PFSK-1 (cell line): Measurements from ENCODE around the gene CLDN11.

Experiments used
- FOXP2 ChIP-seq: optimal IDR thresholded peaks from 2 replicates; pipeline ENCODE3; 2011; ENCODE audit warnings: borderline replicate concordance, control low read depth, inconsistent platforms; ENCODE audit not compliant: insufficient read depth; ENCODE audit errors: extremely low read length, extremely low read depth
- POLR2AphosphoS5 ChIP-seq: IDR thresholded peaks from 2 replicates; pipeline ENCODE4 v1.6.1; 2012; ENCODE audit warnings: low read depth, mild to moderate bottlenecking, control low read depth, low read length, moderate library complexity
- REST ChIP-seq, 2 experiments: IDR thresholded peaks; 2 replicates each; pipeline versions ENCODE4 v1.6.1 to v1.8.0; 2011 to 2012; ENCODE audit warnings: low read depth in 2 of 2, low read length in 2 of 2, control low read depth in 1 of 2, inconsistent platforms in 1 of 2, mild to moderate bottlenecking in 1 of 2, moderate library complexity in 1 of 2; ENCODE audit not compliant: insufficient read depth in 1 of 2
- SIN3A ChIP-seq: IDR thresholded peaks from 2 replicates; pipeline ENCODE4 v1.6.1; 2012; ENCODE audit warnings: mild to moderate bottlenecking, low read length, moderate library complexity, borderline replicate concordance; ENCODE audit not compliant: insufficient read depth
- TAF1 ChIP-seq: IDR thresholded peaks from 2 replicates; pipeline ENCODE4 v1.6.1; 2012; ENCODE audit warnings: low read length, control low read depth, borderline replicate concordance; ENCODE audit not compliant: insufficient read depth

Gene CLDN11

GRCh38 chr3:170420307-170420821, 1.7 kb downstream of the CLDN11 start:
- TF ChIP-seq REST (IDR thresholded peaks at IDR 0.05; ENCODE audit: insufficient read depth in 1 of 2, low read depth in 2 of 2, low read length in 2 of 2) (no peak), SIN3A (no peak), TAF1 (no peak), POLR2AphosphoS5 (no peak), FOXP2 (no peak)

GRCh38 chr3:170421111-170421641, 2.5 kb downstream of the CLDN11 start:
- TF ChIP-seq SIN3A (no peak), REST (IDR thresholded peaks at IDR 0.05; ENCODE audit: insufficient read depth in 1 of 2, low read depth in 2 of 2, low read length in 2 of 2) (no peak), FOXP2 (no peak), TAF1 (no peak), POLR2AphosphoS5 (no peak)

GRCh38 chr3:170421758-170422157, 3.1 kb downstream of the CLDN11 start:
- TF ChIP-seq REST (IDR thresholded peaks at IDR 0.05; ENCODE audit: insufficient read depth in 1 of 2, low read depth in 2 of 2, low read length in 2 of 2), result no peak
- no peak for TF ChIP-seq TAF1
- no peak for TF ChIP-seq POLR2AphosphoS5
- TF ChIP-seq FOXP2, result no peak
- no peak for TF ChIP-seq SIN3A

GRCh38 chr3:170423001-170423615, 4.4 kb downstream of the CLDN11 start:
- no peak for TF ChIP-seq SIN3A

- TF ChIP-seq REST (IDR thresholded peaks at IDR 0.05; ENCODE audit: insufficient read depth in 1 of 2, low read depth in 2 of 2, low read length in 2 of 2) (no peak), SIN3A (no peak), FOXP2 (no peak), TAF1 (no peak), POLR2AphosphoS5 (no peak)
Observed at GRCh38 chr3:170424879-170425278, 6.2 kb downstream of the CLDN11 start.
